NCI-H2196 (cell line): Measurements from ENCODE around the gene ASZ1.
"Not testable (repeated sequence)": the region's sequence is repeated elsewhere in the genome, so short reads cannot be mapped to it uniquely, and the experiment has no call there.

ENCODE experiments used
- DNase-seq: peaks from one replicate; lab custom pipeline; 2025; ENCODE audit not compliant: unreplicated experiment; lab: John Stamatoyannopoulos, UW

Gene ASZ1

GRCh38 chr7:117427258-117427701, at the start of gene ASZ1:
ASZ1 (minus strand) TSS chr7:117427493; CDS start chr7:117427460, 33 bp downstream.
- no peak for DNase-seq

GRCh38 chr7:117476557-117477215, 49.4 kb upstream of the ASZ1 start:
- DNase-seq, result no peak

GRCh38 chr7:117472335-117472734, 45.0 kb upstream of the ASZ1 start:
- DNase-seq, result no peak

- DNase-seq, result no peak
These were observed 43.5 kb upstream of the ASZ1 start for GRCh38 chr7:117470777-117471176.

- DNase-seq, result no peak
These were observed 40.9 kb upstream of the ASZ1 start for GRCh38 chr7:117468174-117468573.

- DNase-seq, result not testable (repeated sequence)
These were observed 33.5 kb upstream of the ASZ1 start for GRCh38 chr7:117460815-117461214.

- no peak for DNase-seq
These were observed 32.4 kb upstream of the ASZ1 start for GRCh38 chr7:117459735-117460134.

- peak; percentile 32 for DNase-seq
These were observed 31.8 kb upstream of the ASZ1 start for GRCh38 chr7:117458977-117459583.

GRCh38 chr7:117448655-117449054, 21.4 kb upstream of the ASZ1 start:
- no peak for DNase-seq

- DNase-seq, result no peak
These were observed 19.0 kb upstream of the ASZ1 start for GRCh38 chr7:117446220-117446815.

- DNase-seq, result no peak
These were observed 17.9 kb upstream of the ASZ1 start for GRCh38 chr7:117445206-117445605.

- no peak for DNase-seq
These were observed 17.4 kb upstream of the ASZ1 start for GRCh38 chr7:117444646-117445045.

- DNase-seq, result peak; percentile 22
These were observed 8.3 kb upstream of the ASZ1 start for GRCh38 chr7:117435475-117436043.

- no peak for DNase-seq
These were observed 3.0 kb downstream of the ASZ1 start for GRCh38 chr7:117424090-117424829.

- not testable (repeated sequence) for DNase-seq
These were observed 12.7 kb downstream of the ASZ1 start for GRCh38 chr7:117414591-117414990.

GRCh38 chr7:117412946-117413559, 14.2 kb downstream of the ASZ1 start:
- no peak for DNase-seq

- DNase-seq, result no peak
These were observed 14.9 kb downstream of the ASZ1 start for GRCh38 chr7:117412390-117412789.

- DNase-seq, result no peak
These were observed 15.8 kb downstream of the ASZ1 start for GRCh38 chr7:117411539-117411938.

- no peak for DNase-seq
These were observed 18.5 kb downstream of the ASZ1 start for GRCh38 chr7:117408831-117409230.

GRCh38 chr7:117405519-117405918, 21.8 kb downstream of the ASZ1 start:
- DNase-seq, result no peak

- DNase-seq, result no peak
These were observed 23.6 kb downstream of the ASZ1 start for GRCh38 chr7:117403737-117404136.
